ENCODE results near the gene LDAH.

GRCh38 chr2:20803226-20803682 lies 19.6 kb downstream of the LDAH start:
- TF ChIP-seq POLR2A (IDR thresholded peaks at IDR 0.05), result no peak
- TF ChIP-seq POLR2AphosphoS5 (IDR thresholded peaks at IDR 0.05), result no peak

Measured in sigmoid colon (tissue), 4 donors.